HG03558 (cell line): Measurements from ENCODE around the gene SLITRK4.

Experiments
- ATAC-seq: cut with Tn5 transposase; IDR thresholded peaks from one replicate; pipeline ENCODE4 v1.9.1; 2021; ENCODE audit warnings: moderate number of reproducible peaks; ENCODE audit not compliant: unreplicated experiment; ENCODE audit errors: extremely low read depth

The SLITRK4 gene

GRCh38 chrX:143635915-143636314 is at the start of gene SLITRK4:
Gene SLITRK4, minus strand, starts transcription at chrX:143636101. Its CDS starts 4,993 bp downstream, at chrX:143631108.
- ATAC-seq, result no peak

- ATAC-seq, result no peak
Measured at GRCh38 chrX:143683486-143683885, 47.6 kb upstream of the SLITRK4 start.

GRCh38 chrX:143674926-143675325 is 39.0 kb upstream of the SLITRK4 start:
- no peak for ATAC-seq

- ATAC-seq, result no peak
Measured at GRCh38 chrX:143669395-143669794, 33.5 kb upstream of the SLITRK4 start.

- ATAC-seq, result no peak
Measured at GRCh38 chrX:143664302-143664701, 28.4 kb upstream of the SLITRK4 start.

- ATAC-seq, result no peak
Measured at GRCh38 chrX:143663755-143664154, 27.9 kb upstream of the SLITRK4 start.

GRCh38 chrX:143661286-143661685 is 25.4 kb upstream of the SLITRK4 start:
- ATAC-seq, result no peak

- ATAC-seq, result no peak
Measured at GRCh38 chrX:143648705-143649104, 12.8 kb upstream of the SLITRK4 start.

GRCh38 chrX:143642426-143642825 is 6.5 kb upstream of the SLITRK4 start:
- no peak for ATAC-seq

- ATAC-seq, result no peak
Measured at GRCh38 chrX:143636831-143637230, 930 bp upstream of the SLITRK4 start.

GRCh38 chrX:143634663-143635455 is 1.0 kb downstream of the SLITRK4 start:
- no peak for ATAC-seq

- ATAC-seq, result no peak
Measured at GRCh38 chrX:143634309-143634662, 1.6 kb downstream of the SLITRK4 start.

GRCh38 chrX:143633461-143634308 is 2.2 kb downstream of the SLITRK4 start:
- no peak for ATAC-seq

- no peak for ATAC-seq
Measured at GRCh38 chrX:143632625-143633410, 3.1 kb downstream of the SLITRK4 start.

GRCh38 chrX:143623657-143624056 is 12.2 kb downstream of the SLITRK4 start:
- no peak for ATAC-seq

GRCh38 chrX:143621276-143621675 is 14.6 kb downstream of the SLITRK4 start:
- ATAC-seq, result no peak

GRCh38 chrX:143615851-143616250 is 20.1 kb downstream of the SLITRK4 start:
- ATAC-seq, result no peak

GRCh38 chrX:143601809-143602208 is 34.1 kb downstream of the SLITRK4 start:
- no peak for ATAC-seq

GRCh38 chrX:143581240-143581639 is 54.7 kb downstream of the SLITRK4 start:
- no peak for ATAC-seq

GRCh38 chrX:143580266-143580665 is 55.6 kb downstream of the SLITRK4 start:
- ATAC-seq, result no peak
